Endothelial cell of hepatic sinusoid (primary cell): Measurements from ENCODE around the gene UGT1A7.
"Not testable (repeated sequence)": the region's sequence is repeated elsewhere in the genome, so short reads cannot be mapped to it uniquely, and the experiment has no call there.

ENCODE experiments used
- in situ Hi-C: cut with HindIII; loops from 2 replicates; pipeline ENCODE4 v1.10.0; 2017; ENCODE audit warnings: low sequenced_read_pairs

UGT1A7 gene

DNA sequence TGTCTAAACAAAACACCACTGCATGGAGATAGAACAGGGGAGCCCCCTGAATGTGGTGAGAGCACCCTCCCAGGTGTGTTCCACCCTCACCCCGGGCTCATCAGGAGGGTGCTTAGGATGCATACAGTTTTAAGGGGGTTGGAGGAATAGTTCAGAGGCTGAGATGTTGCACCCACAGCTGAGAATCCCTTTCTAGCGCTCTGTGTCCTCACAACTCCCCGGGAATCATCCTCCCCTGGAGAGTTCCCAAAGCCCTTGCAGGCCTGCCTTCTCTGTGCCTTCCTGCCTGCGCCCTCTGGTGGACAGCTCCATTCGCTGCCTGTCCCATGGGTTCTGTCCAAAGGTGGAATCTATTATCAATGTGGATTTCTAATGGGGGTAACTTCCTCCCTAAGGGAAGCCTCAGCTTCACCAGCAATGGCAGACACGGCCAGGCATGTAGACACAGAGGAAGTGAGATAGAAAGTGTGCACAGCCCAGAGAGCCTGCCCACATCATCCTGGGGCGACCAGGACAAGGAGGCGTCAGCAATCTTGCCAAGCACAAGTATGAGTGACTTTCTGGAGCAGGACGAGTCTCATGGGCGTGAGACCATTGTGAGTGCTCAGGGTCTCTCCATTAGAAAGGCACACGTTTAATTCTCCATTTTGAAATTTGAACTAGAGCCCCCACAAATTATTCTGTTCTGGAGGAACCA is 29.8 kb downstream of the UGT1A7 start:
- in situ Hi-C loops, result no loop called here

DNA sequence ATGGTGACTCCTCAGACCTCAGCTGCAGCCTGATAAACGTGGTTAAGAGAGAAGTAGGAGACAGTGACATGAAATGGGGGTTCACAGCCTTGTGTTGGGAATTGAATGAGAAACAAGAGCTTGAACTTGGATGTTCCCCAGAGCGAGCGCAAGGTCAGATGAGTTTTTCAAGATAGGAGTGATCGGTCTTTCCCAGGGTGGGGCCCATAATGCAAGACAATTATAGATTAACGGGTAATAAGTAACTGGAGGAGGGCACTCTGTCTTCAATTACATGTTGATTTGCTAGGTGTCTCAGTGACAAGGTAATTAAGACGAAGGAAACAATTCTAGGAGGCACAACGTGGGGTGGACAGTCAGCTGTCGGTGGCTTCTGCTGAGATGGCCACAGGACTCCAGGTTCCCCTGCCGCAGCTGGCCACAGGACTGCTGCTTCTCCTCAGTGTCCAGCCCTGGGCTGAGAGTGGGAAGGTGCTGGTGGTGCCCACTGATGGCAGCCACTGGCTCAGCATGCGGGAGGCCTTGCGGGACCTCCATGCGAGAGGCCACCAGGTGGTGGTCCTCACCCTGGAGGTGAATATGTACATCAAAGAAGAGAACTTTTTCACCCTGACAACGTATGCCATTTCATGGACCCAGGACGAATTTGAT is 31.0 kb downstream of the UGT1A7 start, which contains the start of gene UGT1A5:
Gene UGT1A5, plus strand, starts transcription at position 297 of the 651 bp plus-strand sequence. Its CDS starts 85 bp downstream, at position 382.
- in situ Hi-C loops, result no loop called here

- in situ Hi-C loops, result no loop called here
Observed at GRCh38 chr2:233713262-233713615, 31.5 kb downstream of the UGT1A7 start.

DNA sequence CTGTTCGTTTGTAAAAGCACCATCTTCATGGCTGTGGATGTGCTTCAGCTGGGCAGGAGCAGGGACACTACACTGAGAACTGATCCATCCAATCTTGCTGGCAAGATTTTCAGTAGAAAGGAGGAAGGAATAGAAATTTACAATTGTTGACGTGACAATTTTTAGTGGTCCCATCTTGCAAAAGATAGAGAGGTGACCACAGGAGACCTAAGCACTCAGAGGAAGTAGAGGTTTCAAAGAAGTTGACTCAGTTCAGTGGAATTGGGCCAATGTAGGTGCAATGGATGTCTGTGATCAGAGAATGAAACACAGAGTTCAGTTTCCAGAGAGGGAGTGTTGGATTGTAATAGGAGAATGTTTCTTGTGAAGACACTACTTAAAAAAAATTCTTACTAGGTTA is 32.4 kb downstream of the UGT1A7 start:
- in situ Hi-C loops, result no loop called here

DNA sequence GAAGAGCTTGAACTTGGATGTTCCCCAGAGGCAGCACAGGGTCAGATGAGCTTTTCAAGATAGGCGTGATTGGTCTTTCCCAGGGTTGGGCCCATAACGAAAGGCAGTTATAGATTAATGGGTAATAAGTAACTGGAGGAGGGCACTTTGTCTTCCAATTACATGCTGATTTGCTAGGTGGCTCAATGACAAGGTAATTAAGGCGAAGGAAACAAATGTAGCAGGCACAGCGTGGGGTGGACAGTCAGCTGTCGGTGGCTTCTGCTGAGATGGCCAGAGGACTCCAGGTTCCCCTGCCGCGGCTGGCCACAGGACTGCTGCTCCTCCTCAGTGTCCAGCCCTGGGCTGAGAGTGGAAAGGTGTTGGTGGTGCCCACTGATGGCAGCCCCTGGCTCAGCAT is 36.9 kb downstream of the UGT1A7 start, which contains the start of gene UGT1A4:
Gene UGT1A4, plus strand, starts transcription at position 185 of the 400 bp plus-strand sequence. Its CDS starts 85 bp downstream, at position 270.
- in situ Hi-C loops, result no loop called here

DNA sequence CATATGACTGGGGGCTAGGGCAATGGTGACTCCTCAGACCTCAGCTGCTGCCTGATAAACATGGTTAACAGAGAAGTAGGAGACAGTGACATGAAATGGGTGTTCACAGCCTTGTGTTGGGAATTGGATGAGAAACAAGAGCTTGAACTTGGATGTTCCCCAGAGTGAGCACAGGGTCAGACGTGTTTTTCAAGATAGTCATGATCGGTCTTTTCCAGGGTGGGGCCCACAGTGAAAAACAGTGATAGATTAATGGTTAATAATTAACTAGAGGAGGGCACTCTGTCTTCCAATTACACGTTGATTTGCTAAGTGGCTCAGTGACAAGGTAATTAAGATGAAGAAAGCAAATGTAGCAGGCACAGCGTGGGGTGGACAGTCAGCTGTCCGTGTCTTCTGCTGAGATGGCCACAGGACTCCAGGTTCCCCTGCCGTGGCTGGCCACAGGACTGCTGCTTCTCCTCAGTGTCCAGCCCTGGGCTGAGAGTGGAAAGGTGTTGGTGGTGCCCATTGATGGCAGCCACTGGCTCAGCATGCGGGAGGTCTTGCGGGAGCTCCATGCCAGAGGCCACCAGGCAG is 47.1 kb downstream of the UGT1A7 start, which contains the start of gene UGT1A3:
Gene UGT1A3, plus strand, starts transcription at position 320 of the 579 bp plus-strand sequence. Its CDS starts 85 bp downstream, at position 405.
- in situ Hi-C loops, result no loop called here

DNA sequence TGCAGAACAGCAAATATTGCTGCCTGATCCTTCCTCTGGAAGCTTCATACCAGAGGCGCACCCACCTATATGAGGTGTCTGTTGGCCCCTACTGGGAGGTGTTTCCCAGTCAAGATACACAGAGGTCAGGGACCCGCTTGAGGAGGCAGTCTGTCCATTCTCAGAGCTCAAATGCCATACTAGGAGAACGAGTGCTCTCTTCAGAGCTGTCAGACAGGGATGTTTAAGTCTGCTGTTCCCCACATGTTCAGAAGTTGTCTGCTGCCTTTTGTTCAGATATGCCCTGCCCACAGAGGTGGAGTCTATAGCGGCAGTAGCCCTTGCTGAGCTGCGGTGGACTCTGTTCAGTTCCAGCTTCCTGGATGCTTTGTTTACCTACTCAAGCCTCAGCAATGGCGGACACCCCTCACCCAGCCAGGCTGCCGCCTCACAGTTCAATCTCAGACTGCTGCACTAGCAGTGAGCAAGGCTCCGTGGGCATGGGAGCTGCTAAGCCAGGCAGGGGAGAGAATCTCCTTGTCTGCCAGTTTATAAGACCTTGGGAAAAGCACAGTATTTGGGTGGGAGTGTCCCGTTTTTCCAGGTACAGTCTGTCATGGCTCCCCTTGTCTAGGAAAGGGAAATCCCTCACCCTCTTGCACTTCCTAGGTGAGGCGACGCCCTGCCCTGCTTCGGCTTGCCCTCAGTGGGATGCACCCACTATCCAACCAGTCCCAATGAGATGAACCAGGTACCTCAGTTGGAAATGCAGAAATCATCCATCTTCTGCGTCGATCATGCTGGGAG is 55.4 kb downstream of the UGT1A7 start:
- in situ Hi-C loops, result not testable (repeated sequence)

DNA sequence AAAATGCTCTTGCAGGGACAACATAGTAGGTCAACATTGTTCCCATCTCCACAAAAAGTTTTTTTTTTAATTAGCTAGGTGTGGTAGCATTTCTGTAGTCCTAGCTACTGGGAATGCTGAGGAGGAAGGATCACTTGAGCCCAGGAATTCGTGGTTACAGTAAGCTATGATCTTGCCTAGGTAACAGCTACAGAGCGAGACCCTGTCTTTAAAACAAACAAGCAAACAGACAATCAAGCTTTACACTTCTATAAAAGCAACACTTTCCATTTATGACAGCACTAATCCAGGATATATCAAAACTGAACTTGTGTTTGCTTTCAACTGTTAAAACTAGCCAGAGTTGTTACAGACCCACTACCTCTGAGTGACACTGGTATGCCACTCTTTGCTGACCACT is 59.2 kb downstream of the UGT1A7 start:
- in situ Hi-C loops, result no loop called here

GRCh38 chr2:233743464-233744259 is 62.0 kb downstream of the UGT1A7 start:
- in situ Hi-C loops, result no loop called here

DNA sequence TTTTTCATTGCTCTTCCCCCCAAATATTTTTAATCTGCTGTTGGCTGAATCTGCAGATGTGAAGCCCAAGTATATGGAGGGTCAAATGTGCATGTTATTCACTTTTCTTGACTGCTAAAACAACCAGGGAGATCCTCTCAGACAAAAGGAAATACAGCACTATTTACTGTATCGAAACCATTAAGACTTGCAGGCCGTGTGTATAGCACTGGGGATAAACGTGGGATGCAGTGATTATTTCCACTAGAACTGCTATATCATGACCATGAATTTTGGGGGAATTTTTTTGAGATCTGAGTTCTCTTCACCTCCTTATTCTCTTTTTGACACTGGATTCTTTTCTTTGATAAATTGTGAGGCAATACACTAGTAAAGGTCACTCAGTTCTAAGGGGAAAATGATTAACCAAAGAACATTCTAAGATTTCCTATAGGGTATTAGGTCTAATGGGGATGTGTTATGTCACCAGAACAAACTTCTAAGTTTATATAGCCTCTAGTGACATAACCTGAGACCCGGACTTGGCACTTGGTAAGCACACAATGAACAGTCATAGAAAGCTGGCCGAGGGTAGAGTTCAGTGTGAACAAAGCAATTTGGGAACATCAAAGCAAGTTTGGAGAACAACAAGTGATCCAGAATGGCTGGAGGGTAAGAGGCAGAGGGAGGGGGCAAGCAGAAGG is 63.5 kb downstream of the UGT1A7 start:
- in situ Hi-C loops, result loop anchor here (5.0 kb wide), 1 partner anchor 62 kb away; no protein-coding TSS in a partner anchor

DNA sequence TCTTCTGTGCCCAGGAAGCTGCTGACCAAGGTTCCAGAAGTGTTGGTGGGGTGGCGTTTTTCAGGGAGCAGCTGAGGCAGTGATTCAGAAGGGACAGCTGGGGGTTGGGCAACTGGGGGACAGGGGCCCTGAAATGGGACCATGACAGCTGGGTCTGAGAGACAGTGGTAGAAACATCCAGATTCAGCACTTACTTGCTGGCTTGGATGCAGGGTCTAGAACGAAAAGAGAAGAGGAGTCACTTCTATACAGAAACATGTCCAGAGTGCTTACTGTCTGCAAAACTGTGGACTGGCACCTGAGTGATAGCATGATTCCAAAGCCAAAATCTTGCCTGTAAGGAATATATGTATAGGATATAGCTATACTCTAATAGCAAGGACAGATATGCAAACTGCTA is 64.1 kb downstream of the UGT1A7 start:
- in situ Hi-C loops, result loop anchor here (5.0 kb wide), 1 partner anchor 61 kb away; no protein-coding TSS in a partner anchor

DNA sequence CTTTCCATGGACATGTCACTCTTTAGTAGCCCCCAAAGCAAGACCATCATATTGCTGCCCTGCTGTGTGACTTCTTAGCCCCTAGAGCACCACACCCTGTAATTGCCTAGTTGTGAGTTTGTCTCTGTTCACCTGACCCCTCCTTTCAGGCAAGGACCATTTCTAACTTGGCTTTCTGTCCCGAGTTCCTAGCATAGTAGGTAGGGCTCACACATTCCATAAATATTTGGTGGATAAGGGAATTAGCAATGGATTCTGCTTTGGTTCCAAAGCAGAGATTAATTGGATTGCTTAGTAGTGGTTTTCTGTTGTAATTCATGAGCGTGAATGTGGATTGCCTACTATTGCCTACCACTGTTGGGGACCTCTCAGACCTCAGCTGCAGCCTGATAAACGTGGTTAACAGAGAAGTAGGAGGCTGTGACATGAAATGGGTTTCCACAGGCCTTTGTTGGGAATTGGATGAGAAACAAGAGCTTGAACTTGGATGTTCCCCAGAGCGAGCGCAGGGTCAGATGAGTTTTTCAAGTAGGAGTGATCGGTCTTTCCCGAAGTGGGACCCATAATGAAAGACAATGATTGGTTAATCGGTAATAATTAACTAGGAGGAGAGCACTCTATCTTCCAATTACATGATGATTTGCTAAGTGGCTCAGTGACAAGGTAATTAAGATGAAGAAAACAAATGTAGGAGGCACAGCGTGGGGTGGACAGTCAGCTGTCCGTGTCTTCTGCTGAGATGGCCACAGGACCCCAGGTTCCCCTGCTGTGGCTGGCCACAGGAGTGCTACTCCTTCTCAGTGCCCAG is 65.0 kb downstream of the UGT1A7 start:
- in situ Hi-C loops, result loop anchor here (5.0 kb wide), 1 partner anchor 61 kb away; no protein-coding TSS in a partner anchor

- in situ Hi-C loops, result loop anchor here (5.0 kb wide), 1 partner anchor 60 kb away; no protein-coding TSS in a partner anchor
Observed at GRCh38 chr2:233747283-233747544, 65.5 kb downstream of the UGT1A7 start.

DNA sequence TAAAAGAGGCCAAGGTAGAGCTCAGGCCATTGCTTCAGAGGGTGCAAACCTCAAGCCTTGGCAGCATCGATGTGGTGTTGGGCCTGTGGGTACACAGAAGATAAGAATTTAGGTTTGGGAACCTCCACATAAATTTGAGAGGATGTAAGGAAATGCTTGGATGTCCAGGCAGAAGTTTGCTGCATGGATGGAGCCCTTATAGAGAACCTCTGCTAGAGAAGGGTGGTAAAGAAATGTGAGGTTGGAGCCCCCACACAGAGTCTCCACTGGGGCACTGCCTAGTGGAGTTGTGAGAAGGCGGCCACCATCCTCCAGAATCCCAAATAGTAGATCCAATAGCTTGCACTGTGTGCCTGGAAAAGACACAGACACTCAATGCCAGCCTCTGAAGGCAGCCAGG is 69.0 kb downstream of the UGT1A7 start:
- in situ Hi-C loops, result not testable (repeated sequence)

- in situ Hi-C loops, result not testable (repeated sequence)
Observed at GRCh38 chr2:233751212-233752009, 69.7 kb downstream of the UGT1A7 start.

DNA sequence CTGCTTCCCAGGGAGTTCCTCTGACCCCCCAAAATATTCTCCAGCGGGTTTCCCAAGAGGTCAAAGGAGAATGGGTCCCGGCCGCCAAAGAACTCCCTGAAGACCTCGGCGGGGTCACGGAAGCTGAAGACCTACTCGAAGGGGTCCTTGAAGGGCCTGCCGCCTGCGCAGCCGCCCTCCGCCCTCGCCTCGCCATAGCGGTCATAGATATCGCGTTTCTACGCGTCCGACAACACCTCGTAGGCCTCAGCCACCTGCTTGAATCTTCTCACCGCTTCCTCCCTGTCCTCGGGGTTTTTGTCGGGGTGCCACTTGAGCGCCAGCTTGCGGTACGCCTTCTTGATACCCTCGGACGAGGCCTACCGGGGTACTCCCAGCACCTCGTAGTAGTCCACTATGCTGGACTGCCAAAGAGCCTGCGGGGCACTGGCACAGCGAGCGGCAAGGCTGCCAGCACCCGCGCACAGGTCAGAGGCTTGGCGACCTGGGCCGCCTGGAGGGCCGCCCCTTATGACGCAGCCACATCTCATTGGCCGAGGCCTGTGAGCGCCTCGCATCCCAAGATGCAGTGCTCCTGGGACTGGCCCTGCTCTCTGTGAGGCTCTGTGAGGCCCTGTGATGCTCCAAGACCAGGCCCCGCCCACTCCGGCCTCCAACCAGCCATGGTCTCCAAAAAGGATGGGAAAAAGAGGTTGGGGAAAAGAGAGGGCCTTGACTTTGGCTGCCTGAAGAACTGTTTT is 73.3 kb downstream of the UGT1A7 start:
- in situ Hi-C loops, result no loop called here

DNA sequence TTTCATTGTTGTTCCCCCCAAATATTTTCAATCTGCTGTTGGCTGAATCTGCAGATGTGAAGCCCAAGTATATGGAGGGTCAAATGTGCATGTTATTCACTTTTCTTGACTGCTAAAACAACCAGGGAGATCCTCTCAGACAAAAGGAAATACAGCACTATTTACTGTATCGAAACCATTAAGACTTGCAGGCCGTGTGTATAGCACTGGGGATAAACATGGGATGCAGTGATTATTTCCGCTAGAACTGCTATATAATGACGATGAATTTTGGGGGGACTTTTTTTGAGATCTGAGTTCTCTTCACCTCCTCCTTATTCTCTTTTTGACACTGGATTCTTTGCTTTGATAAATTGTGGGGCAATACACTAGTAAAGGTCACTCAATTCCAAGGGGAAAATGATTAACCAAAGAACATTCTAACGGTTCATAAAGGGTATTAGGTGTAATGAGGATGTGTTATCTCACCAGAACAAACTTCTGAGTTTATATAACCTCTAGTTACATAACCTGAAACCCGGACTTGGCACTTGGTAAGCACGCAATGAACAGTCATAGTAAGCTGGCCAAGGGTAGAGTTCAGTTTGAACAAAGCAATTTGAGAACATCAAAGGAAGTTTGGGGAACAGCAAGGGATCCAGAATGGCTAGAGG is 74.9 kb downstream of the UGT1A7 start:
- in situ Hi-C loops, result no loop called here
